BE2C (cell line): Measurements from ENCODE around the gene PCSK6.

ENCODE experiments used
- DNase-seq: peaks from one replicate; pipeline ENCODE4 v3.0.0-alpha.2; 2020
- H3K27me3 ChIP-seq: fragments of 250-450 bp; sonication (Bioruptor Pico); 2 replicates; pipeline ENCODE4 v1.5.1; 2020; ENCODE audit warnings: mild to moderate bottlenecking
- H3K36me3 ChIP-seq: fragments of 250-450 bp; sonication (Bioruptor Pico); 2 replicates; pipeline ENCODE4 v1.5.1; 2020; ENCODE audit warnings: mild to moderate bottlenecking
- H3K4me1 ChIP-seq: fragments of 250-450 bp; sonication (Bioruptor Pico); 2 replicates; pipeline ENCODE4 v1.5.1; 2020
- H3K4me3 ChIP-seq: 2 replicates; pipeline ENCODE4 v1.5.1; 2011; ENCODE audit warnings: low read depth, low read length
- H3K9me3 ChIP-seq: fragments of 250-450 bp; sonication (Bioruptor Pico); 2 replicates; pipeline ENCODE4 v1.5.1; 2020
- TF ChIP-seq, protein P1 (sequence below): IDR thresholded peaks from 2 replicates; pipeline ENCODE4 v1.5.1; 2012; ENCODE audit warnings: mild to moderate bottlenecking, low read depth, low read length

Gene PCSK6

DNA sequence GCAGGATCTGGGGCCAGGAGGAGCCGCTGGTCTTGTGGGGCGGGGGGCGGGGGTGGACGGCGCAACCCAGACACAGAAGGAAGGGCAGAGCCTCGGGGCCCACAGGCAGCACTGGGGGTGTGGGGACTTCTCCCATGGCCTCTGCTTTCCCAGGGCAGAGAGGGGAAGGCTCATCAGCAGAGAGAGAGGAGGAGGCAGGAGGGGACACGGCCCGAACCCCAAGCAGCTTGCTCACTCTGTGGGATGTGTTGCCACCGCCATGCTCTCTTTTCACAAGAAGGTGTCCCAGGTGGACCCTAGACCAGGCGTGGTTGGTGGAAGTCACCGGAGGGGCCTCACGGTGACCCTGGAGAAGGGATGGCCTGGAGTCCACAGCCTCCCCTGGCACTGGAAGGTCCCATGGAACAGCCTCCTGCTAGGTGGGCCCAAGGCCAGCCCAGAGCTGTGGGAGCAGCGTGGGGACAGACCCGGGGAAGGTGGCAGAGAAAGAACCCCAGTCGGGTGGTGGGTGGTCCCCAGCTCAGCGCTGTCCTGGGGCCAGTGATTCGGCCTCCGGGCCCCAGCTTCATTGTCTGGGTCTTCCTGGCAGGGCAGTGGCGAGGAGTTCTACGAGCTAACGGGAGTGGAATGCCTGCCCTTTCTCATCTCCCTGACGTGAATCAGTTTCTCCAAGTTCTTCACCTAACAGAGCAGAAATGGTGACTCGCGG is 46.8 kb upstream of the PCSK6 start:
- no peaks in the 10 kb centered on the region for H3K27me3 ChIP-seq
- H3K9me3 ChIP-seq, result no peaks in the 10 kb centered on the region
- no peak for DNase-seq
- no peaks in the 10 kb centered on the region for H3K36me3 ChIP-seq
- TF ChIP-seq, protein P1, sequence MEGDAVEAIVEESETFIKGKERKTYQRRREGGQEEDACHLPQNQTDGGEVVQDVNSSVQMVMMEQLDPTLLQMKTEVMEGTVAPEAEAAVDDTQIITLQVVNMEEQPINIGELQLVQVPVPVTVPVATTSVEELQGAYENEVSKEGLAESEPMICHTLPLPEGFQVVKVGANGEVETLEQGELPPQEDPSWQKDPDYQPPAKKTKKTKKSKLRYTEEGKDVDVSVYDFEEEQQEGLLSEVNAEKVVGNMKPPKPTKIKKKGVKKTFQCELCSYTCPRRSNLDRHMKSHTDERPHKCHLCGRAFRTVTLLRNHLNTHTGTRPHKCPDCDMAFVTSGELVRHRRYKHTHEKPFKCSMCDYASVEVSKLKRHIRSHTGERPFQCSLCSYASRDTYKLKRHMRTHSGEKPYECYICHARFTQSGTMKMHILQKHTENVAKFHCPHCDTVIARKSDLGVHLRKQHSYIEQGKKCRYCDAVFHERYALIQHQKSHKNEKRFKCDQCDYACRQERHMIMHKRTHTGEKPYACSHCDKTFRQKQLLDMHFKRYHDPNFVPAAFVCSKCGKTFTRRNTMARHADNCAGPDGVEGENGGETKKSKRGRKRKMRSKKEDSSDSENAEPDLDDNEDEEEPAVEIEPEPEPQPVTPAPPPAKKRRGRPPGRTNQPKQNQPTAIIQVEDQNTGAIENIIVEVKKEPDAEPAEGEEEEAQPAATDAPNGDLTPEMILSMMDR, result no peak
- H3K4me1 ChIP-seq, result no peaks in the 10 kb centered on the region
- H3K4me3 ChIP-seq, result no peak overlapping the region

- no peak for DNase-seq
- TF ChIP-seq, protein P1, result no peak
- Histone ChIP-seq H3K4me3 (no peak overlapping the region), H3K36me3 (no peaks in the 10 kb centered on the region), H3K4me1 (no peaks in the 10 kb centered on the region), H3K9me3 (no peaks in the 10 kb centered on the region), H3K27me3 (no peaks in the 10 kb centered on the region)
Observed at GRCh38 chr15:101535170-101535902, 45.8 kb upstream of the PCSK6 start.

GRCh38 chr15:101534376-101534970 is 45.0 kb upstream of the PCSK6 start:
- TF ChIP-seq, protein P1, result no peak
- DNase-seq, result no peak
- no peaks in the 10 kb centered on the region for H3K36me3 ChIP-seq
- H3K4me1 ChIP-seq, result no peaks in the 10 kb centered on the region
- H3K27me3 ChIP-seq, result no peaks in the 10 kb centered on the region
- no peaks in the 10 kb centered on the region for H3K9me3 ChIP-seq
- H3K4me3 ChIP-seq, result no peak overlapping the region

GRCh38 chr15:101533371-101534140 is 44.0 kb upstream of the PCSK6 start:
- DNase-seq, result no peak
- Histone ChIP-seq H3K9me3 (no peaks in the 10 kb centered on the region), H3K27me3 (no peaks in the 10 kb centered on the region), H3K36me3 (no peaks in the 10 kb centered on the region), H3K4me3 (no peak overlapping the region), H3K4me1 (no peaks in the 10 kb centered on the region)
- TF ChIP-seq, protein P1, result no peak

DNA sequence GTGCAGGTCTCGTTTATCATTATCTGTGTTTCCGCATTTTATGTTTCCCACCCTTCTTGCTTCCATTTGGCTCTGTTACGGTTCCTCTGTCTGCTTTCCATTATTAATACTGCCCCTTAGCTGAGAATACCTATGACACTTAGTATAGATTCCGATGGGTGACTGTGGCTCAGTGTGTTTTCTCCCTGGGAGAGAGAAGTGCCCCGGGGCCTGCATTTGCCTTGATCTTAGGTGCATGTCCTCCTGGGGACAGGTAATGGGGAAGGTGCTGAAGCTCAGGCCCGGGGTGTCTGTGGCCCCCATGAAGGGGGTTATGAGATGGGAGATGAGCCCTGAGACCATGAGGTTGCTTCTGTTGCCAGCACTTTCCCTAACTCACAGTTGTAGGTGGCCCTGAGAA is 43.4 kb upstream of the PCSK6 start:
- Histone ChIP-seq H3K9me3 (no peaks in the 10 kb centered on the region), H3K36me3 (no peaks in the 10 kb centered on the region), H3K27me3 (no peaks in the 10 kb centered on the region), H3K4me3 (no peak overlapping the region), H3K4me1 (no peaks in the 10 kb centered on the region)
- TF ChIP-seq, protein P1, result no peak
- no peak for DNase-seq
